Stimulated activated CD4-positive, alpha-beta T cell treated with anti-CD3 and anti-CD28 coated beads, Interleukin-4, amount 100 ng/mL, for 24 hours (primary cell): Measurements from ENCODE around the gene SLC26A6.

ENCODE experiments used
- DNase-seq: peaks from one replicate; pipeline ENCODE4 v3.0.0-alpha.2; 2020

Gene SLC26A6

DNA sequence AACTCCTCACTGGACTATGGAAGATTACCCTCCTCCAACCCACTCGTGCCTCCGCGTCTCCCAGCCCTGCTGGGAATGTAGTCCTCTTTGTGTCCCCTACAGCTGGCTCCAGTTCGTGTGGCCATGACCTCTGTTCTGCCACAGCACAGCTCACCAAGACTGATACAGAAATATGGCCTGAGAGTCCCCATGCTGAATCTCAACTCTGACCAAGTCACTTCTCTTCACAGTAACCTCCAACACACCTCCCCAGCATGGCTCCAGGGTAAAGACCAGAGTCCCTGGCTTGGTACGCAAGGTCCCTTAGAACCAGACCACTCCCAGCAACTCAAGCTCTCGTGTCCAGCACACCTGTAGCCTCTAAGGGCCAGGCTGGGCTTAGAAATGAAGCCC is 37.9 kb downstream of the SLC26A6 start:
- no peak for DNase-seq

DNA sequence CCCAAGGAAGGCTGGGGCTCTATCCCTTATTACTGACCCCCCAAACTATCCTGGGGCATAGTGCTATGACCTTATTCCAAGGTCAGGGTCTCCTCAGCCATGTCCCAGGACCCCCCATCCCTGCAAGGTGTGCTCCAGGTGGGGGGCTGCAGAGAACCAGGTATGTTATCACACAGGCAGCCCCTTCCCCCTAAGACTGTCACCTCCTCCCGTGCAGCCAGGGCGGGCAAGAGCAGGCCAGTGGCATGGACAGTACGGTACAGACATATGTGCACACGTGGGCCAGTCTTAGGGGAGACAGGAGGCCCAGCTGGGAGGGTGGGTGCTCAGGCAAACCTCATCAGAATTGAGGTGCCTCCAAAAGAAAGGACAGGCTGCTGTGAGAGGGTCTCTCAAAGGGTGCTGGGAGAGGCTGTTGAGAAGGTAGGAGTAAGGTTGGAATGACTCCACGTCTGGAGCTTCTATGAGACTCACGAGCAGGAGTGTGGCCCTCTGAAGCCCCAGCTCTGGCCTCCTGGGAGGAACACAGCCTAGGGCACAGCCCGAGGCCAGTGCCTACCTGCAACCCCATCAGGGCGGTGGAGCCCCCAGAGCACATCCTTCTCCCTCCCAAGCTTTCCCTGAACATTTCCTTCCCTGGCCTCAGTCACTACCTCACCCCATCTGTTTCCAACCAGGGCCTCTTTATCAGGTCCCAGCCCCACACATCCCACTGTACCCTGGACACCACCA is 38.4 kb downstream of the SLC26A6 start:
- DNase-seq: no peak

DNA sequence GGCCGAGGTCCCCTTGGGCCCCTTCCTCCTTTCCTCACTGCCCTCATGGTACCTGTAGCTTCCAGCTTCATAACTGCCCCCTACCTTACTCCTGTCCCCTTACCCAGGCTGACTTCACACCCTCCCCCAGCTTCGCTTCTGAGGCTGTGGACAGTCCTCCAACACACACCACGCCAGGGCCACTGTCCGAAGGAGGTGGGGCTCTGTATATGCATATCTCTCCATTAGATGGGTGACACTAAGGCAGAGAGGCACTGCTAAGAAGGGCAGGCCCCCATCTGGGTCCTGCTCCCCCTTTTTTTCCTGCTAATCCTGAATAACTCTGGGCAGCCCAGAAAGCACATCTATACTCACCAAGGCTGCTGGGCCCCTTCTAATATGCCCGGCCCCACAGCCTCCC is 39.1 kb downstream of the SLC26A6 start:
- no peak for DNase-seq

DNA sequence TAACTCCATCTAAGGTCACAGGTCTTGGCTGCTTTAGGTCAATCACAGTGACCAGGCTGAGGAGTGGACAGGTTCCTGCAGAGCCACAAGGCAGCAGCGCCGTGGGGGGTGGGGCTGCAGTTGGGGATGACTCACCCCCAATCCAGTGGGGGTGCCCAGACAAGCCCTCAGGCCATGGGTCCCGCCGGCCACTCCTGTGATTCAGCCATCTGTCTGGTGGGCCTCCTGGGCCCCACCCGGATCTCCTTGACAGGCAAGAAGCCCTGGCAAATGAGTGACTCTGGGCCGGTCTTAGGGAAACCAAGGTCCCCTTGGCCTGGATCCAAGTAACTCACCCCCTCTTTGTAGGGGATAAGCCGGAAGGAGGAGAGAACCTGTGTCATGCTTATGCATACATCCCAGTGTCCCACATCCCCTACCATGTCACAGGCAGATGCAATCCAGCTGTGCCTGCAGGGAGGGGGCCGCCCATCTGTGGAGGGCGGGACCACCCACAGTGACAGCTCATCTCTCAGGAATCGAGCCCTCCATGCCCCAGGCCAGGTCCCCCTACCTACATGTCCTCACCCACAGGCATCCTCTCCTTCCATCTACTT is 39.6 kb downstream of the SLC26A6 start:
- no peak for DNase-seq

DNA sequence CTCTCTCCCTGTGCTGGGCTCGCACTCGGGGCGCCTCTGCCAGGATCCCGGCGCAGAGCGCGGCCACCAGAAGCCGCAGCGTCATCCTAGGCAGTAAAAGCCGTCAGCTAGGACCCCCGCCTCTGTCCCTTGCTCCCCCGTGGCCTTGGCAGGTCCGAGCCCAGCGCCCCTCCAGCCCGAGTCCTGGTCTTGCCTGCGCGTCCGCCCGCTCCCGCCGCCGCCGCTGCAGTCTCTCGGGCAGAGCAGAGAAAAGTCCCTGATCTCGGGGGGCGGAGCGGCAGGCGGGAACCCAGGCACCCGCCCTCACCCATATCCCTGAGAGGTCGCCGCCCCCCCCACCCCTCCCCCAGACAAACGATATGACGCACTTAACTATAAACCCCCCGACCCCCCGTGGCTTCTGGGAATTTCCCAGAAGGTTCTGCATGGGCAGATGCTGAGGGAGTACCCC is 40.2 kb downstream of the SLC26A6 start, which contains the start of gene COL7A1:
TSS of gene COL7A1 (minus strand) at position 255 of the 451 bp plus-strand sequence. CDS start at position 85, 170 bp downstream.
- no peak for DNase-seq

DNA sequence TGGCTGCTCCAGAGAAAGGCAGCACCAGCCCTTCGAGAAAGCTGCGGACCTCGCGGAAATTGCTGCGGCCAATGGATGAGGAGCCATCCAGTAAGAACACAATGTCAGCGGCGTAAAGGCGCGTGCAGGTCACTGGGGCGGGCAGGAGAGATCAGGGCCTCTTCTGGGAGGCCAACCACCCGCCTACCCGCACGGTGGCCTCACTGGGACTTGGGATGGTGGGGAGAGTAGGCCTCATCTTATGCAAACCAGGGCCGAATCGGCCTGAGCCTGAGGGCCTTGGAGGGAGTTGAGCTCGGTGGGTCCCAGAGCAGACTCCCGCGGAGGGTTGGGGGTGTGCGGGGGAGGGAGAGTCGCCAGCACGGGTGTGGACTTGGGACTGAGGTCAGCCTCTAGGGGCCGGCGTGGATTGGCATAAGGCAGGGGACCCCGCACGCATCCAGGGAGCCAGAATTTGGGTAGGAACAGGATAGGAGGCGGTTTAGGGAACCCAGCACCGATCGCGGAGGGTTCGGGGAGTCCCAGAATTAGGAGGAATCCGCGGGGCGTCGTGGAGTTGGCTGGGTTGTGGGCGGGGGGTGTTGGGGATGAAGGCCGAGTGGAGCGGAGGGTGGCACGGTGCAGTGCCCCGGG is 40.7 kb downstream of the SLC26A6 start:
- DNase-seq: no peak

DNA sequence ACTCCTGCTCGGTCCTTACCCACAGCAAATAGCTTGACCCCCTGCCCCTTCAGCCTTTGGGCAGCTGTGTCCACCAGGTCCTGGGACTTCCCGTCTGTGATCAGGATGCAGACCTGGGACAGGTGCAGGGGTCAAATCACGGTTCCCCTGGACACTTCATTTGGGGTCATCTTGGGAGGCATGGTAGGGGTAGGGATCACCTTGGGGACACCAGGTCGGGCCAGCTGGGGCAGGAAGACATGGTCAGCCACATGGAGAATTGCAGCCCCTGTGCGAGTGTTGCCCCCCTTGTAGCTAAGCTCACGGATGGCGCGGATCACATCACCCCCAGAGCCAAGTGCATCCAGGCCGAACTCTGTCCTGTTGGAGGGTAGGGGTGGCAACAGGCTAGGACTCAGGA is 41.9 kb downstream of the SLC26A6 start:
- no peak for DNase-seq

DNA sequence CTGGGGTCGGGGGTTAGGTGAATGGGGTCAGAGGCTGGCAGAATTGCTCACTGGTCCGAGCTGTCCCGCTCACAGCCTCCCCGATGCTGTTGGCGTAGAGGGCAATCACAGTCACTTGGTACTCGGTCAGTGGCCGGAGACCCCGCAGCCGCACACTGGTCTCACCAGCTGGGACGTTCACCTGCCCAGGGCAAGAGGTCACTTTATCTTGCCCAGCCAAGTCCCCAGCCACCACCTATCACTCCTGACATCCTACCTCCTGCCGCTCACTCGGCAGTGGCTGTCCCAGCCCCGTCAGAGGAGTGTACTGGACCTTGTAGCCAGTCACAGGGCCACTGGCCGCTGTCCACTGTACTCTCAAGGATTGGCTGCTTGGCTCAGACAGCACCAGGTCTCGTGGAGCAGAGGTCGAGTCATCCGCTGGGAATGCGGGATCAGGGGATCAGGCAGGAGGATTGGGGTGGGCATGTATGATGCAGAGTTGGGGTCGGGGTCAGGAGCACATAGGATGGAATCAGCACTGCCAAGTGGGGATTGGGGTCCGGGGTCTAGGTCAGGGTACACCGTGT is 42.7 kb downstream of the SLC26A6 start:
- DNase-seq: no peak

DNA sequence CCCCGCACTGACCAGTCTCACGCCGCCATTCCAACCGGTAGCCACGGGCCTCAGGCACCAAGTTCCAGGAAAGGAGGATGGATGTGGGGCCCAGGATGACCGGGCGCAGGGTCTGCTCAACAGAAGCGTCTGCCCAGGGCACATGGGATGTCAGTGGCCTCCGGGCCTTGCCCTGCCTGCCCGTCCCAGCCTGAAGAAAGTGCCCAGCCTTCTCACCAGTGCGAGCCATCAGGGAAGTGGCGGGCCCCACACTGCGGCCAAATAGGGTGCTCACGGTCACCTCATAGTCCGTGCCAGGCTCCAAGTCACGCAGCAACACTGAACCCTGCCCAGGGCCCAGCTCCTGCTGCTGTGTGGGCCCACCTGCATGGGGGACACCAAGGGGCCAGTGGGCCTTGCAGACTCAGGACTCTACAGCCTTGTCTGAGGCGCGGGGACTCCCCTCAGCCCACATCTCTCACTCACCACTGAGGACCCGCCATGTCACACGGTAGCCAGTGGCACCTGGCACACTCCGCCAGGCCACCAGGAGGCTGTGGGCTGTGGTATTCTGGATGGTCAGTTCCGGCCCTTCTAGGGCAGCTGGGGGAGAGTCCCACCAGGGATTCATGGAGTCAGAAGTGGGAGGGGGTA is 43.3 kb downstream of the SLC26A6 start:
- DNase-seq: no peak

DNA sequence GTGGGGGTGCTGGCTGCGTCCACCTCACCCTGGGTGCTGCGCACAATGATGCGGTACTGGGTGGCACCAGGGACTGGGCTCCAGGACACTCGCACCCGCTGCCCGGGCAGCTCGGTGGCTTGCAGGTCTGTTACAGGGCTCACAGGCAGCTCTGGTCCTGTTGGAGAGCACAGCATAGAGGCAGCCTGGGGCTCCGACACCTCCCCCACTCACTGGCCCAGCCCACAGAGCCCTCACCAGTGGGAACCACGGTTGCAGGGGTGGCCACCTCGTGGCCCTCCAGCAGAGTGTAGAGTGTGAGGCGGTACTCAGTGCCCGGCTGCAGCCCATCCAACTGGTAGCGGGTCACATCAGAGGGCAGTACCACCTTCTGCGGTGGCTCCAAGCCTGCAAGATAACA is 43.8 kb downstream of the SLC26A6 start:
- no peak for DNase-seq

DNA sequence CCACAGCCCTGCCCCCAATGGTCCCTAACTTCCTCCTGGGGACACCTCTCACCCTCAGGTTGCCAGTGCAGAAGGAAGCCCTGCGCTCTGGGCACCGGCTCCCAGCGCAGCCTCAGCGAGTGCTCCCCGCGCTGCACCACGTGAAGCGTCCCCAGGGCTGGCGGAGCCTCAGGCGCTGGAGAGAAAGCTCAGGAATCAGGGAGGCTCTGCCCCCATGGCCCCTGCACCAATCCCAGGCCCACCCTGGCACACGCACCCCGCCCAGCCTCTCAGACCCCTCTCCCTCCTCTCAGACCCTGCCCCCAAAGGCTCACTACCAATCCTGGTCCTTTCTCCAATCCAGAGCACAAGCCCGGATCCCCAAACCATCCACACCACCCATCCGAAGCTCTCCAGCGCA is 47.0 kb downstream of the SLC26A6 start:
- DNase-seq: no peak

DNA sequence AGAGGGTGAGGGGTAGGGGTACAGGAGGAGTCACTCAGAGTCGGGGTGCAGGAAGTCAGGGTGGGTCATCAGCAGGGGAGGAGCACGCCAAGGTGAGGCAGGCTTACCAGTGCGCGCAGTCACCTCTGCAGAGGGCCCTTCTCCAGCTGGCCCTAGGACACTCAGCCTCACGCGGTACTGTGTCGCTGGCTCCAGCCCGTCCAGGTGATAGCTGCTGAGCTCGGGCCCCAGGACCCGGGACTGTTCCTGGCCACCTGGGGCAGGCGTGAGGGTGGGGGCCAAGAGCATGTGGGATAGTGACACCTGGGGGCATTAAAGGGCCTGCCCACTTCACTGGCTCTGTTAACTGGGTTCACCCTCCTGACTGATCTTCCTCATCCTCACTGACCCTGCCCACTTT is 47.6 kb downstream of the SLC26A6 start:
- no peak for DNase-seq

DNA sequence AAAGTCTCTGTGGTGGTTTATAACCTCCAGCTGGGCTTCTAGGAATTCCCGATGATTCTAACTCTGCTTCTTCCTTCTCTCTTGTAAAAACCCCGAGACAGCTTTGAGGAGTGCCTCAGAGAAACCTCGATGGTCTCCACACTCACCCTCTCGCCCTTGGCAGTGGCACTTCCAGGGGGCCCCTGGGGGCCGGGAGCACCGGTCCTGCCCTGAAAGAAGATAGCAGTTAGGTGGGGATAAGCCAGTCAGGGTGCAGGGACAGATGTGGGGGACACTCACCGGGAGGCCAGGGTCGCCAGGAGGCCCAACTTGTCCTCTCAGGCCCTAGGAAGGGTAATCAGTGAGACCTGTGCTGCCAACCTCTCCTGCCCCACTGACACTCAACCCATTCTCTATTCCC is 49.9 kb downstream of the SLC26A6 start:
- DNase-seq: no peak

DNA sequence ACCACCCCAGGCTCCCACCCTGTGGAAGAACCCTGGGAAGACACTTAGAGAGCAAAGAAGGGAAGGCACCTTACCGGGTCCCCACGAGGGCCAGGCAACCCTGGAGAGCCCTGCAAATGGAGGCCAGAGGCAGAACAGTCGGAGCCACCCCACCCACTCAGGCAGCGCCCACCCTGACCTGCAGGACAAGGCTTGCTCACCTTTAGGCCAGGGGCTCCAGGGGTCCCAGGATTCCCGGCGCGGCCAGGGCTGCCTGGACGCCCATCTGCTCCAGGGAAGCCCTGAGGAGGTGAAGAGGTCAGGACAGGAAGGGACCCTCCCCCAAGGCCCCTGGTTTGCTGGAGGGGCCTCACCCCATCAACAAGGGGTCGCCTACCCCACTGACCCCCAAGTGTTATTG is 50.4 kb downstream of the SLC26A6 start:
- DNase-seq: no peak

DNA sequence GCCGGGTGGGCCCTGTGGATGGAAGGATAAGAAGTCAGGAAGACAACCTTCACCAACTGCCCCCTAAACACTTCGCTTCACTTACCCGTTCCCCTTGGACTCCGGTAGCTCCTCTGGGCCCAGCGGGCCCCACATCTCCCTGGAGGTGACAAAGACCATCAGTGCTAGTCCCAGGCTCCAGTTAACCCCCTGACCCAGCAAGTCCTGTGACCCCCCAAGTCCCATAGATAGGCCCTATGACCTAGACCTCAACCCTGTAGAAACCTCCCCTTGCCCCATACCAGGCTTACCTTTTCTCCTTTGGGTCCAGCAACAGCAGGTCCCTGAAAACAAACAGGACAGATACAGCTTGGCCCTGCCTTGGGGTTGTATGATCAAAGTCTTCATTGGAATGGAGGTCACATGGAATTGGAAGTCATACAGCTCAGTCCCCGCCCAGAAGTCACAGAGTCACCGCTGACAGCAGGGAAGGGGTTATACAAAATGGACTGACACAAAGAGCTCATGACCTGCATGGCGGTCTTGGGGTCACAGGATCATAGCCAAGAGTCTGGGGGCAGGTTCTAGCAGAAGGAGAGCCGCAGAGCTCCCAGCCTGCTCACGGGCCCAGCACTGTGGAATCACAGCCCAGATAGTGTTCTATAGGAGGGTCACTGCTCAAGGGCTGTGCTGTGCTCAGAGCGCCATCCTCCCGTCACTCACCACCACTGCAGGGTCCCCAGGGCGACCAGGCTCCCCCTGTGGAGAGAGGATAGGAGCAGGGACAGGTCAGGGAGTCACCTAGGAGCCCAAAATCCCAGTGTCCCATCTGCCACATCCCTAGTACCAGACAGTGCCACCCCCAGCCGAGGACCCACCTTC is 53.4 kb downstream of the SLC26A6 start:
- DNase-seq: no peak

DNA sequence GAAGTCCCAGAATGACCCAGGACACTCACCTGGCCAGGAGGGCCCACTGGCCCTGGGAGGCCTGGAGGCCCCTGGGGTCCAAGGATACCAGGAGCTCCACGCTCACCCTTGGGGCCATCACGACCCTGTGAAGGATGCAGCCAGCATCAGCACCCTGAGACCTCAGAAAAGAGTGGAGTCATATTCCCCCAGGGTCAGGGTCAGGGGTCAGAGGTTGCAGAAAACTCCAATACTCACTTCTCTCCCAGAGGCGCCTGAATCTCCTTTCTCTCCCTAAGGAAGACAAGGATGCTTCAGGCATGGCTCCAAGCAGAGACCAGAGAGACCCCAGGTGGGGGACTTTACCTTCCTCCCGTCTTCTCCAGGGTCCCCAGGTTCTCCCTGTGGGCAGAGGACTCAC is 58.6 kb downstream of the SLC26A6 start:
- DNase-seq: no peak
